ENCODE measurements around the gene NUP62. TPM values are rescaled to one million over a fixed set of nuclear protein-coding genes. Genes with fewer than 3 reads are reported as not detected.

The NUP62 gene
- total and polyA plus RNA-seq, 2 of the 8 experiments (the other 6 are each of a cell fraction or from before 2014, with no cell fraction given) = 50.0 to 107 TPM

DNA sequence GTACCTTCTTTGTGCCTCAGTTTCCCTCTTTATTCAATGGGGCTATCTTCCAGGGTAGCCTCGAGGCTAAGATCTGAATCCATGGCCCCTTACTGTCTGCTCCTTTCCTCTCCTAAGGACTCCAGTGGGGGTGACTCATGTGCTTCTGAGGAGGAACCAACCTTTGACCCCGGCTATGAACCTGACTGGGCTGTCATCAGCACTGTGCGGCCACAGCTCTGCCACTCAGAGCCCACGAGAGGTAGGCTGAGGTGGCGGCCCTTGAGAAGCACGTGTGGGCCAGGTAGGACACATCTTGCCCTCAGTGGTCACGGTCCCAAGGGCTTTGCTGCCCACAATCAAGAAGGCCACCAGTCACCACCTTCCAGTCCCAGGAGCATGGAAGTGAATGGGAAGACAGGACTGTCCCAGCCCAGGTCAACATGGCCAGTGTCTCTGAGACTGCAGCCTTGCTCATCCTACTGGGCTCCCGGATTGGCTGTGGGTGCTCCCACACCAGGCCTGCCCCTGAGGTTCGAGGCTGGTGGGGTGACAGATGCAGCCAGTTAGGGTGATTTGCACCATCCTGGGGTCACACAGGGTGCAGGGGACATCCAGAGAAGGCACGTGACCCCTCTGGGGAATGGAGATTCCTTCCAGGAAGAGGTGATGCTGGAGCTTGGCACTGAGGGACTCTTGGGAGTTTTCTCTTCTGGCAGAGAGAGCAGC is 49.0 kb downstream of the NUP62 start:
- no peak overlapping the region for H2BK12ac ChIP-seq (ENCODE audit: low read depth, low read length)
- H4K20me1 ChIP-seq (replicated peaks in 1 of 2; ENCODE audit: control insufficient read depth in 1 of 2, insufficient read depth in 2 of 2, low read length in 2 of 2) = peaks cover 10 to 18% of the 10 kb centered on the region in 2 experiments
- no peak overlapping the region for H3K56ac ChIP-seq (replicated peaks; ENCODE audit: insufficient read length, low read depth, low read length)
- H3K27me3 ChIP-seq (replicated peaks in 1 of 4; ENCODE audit: control insufficient read depth in 3 of 4, extremely low read depth in 1 of 4, insufficient read depth in 3 of 4, low read length in 3 of 4) = no peaks in the 10 kb centered on the region
- no peak for FAIRE-seq
- peaks cover 0 to 10% (median 6%) of the 10 kb centered on the region in 4 experiments; a peak in 6 of 7 replicates for H3K4me1 ChIP-seq (replicated peaks in 1 of 4; ENCODE audit: control insufficient read depth in 3 of 4, insufficient read depth in 4 of 4, low read length in 3 of 4)
- H4K8ac ChIP-seq (ENCODE audit: extremely low read depth, insufficient read depth, low read length) = peak overlapping the region; percentile 7
- no peak overlapping the region for H2BK20ac ChIP-seq (ENCODE audit: low read length)
- H2BK5ac ChIP-seq (ENCODE audit: low read depth, low read length) = no peak overlapping the region; the same call in 1 of the 2 replicates
- no peak overlapping the region for H2BK15ac ChIP-seq (ENCODE audit: low read length)
- H3K4ac ChIP-seq (replicated peaks; ENCODE audit: insufficient read length, low read depth, low read length) = no peak overlapping the region
- no peak overlapping the region for H4K91ac ChIP-seq (replicated peaks; ENCODE audit: insufficient read length, low read length)
- no peaks in the 10 kb centered on the region for H3K9me3 ChIP-seq (ENCODE audit: insufficient read depth in 2 of 2, low read depth in 1 of 2, low read length in 1 of 2)
- no peak overlapping the region for H3K23ac ChIP-seq (ENCODE audit: insufficient read length)
- H3K79me2 ChIP-seq (ENCODE audit: control insufficient read depth in 1 of 2, insufficient read depth in 2 of 2, low read length in 2 of 2) = peaks cover 0 to 19% of the 10 kb centered on the region in 2 experiments; a peak in 2 of 4 replicates
- no peak overlapping the region for H3K9ac ChIP-seq (replicated peaks in 1 of 4; ENCODE audit: extremely low read depth in 1 of 4, low read depth in 3 of 4, low read length in 3 of 4)
- H3K23me2 ChIP-seq (ENCODE audit: low read depth, low read length) = peaks cover 16% of the 10 kb centered on the region
- H2AFZ ChIP-seq (ENCODE audit: low read length) = no peak overlapping the region
- POLR2A ChIA-PET (ENCODE audit: partially characterized antibody) = interaction anchor here (0.6 to 6.2 kb wide), 8 partner anchors 8 to 440 kb away, joined by 3 to 76 read pairs (median 3); partner anchors contain the start of gene PNKP
- WGBS, 2 experiments (ENCODE audit: extremely low coverage in 1 of 2, insufficient coverage in 1 of 2, insufficient read length in 1 of 2, insufficient replicate concordance in 2 of 2, low coverage in 1 of 2, low lambda C conversion rate in 2 of 2, missing lambda C conversion rate in 1 of 2) = 94% methylated on average over 10 of the region's 10 CpGs; no CpG with 5 or more reads in 1 of the 2 experiments
- DNase-seq (ENCODE audit: low read depth in 1 of 2, low spot score in 2 of 2) = no peak
- peaks cover 22 to 56% (median 47%) of the 10 kb centered on the region in 4 experiments for H3K36me3 ChIP-seq (ENCODE audit: control insufficient read depth in 2 of 4, insufficient read depth in 4 of 4, low read length in 3 of 4)
- H4K5ac ChIP-seq (ENCODE audit: insufficient read length, low read depth, low read length) = no peak overlapping the region
- H3K4me2 ChIP-seq (ENCODE audit: insufficient read depth in 1 of 2, low read depth in 2 of 2, low read length in 2 of 2) = no peak overlapping the region
- no peak overlapping the region for H3K14ac ChIP-seq (ENCODE audit: insufficient read length)
- no peak overlapping the region for H3K4me3 ChIP-seq (ENCODE audit: extremely low read depth in 1 of 4, insufficient read depth in 2 of 4, low read depth in 3 of 4, low read length in 4 of 4)
- H2AK5ac ChIP-seq (ENCODE audit: low read depth, low read length) = no peak overlapping the region
- CTCF ChIA-PET (ENCODE audit: partially characterized antibody) = interaction anchor here (1.1 to 2.0 kb wide), 4 partner anchors 9 to 191 kb away, joined by 3 to 5 read pairs (median 3); partner anchors contain the start of gene ADM5
- H3K18ac ChIP-seq (ENCODE audit: extremely low read depth, low read length) = no peak overlapping the region
- no peak overlapping the region for H2BK120ac ChIP-seq (replicated peaks; ENCODE audit: low read depth, low read length)
- H3K79me1 ChIP-seq (ENCODE audit: low read depth, low read length) = peaks cover 12% of the 10 kb centered on the region
- H3K27ac ChIP-seq (ENCODE audit: low read depth, low read length) = no peak overlapping the region
- no peak for TF ChIP-seq CBX8 (IDR thresholded peaks at IDR 0.05; ENCODE audit: borderline replicate concordance, low read depth, low read length)
- no peak for TF ChIP-seq SRF (IDR thresholded peaks at IDR 0.05; ENCODE audit: low read depth, low read length)
- TF ChIP-seq ATF3 (IDR thresholded peaks at IDR 0.05; ENCODE audit: insufficient read depth, low read depth, low read length) = no peak
- no peak for TF ChIP-seq TAF7 (optimal IDR thresholded peaks at IDR 0.05; ENCODE audit: borderline replicate concordance, low read depth, low read length)
- TF ChIP-seq CTCF (IDR thresholded peaks at IDR 0.05; ENCODE audit: control extremely low read depth in 1 of 3, insufficient read depth in 1 of 3, low read depth in 1 of 3, low read length in 3 of 3) = no peak
- no peak for TF ChIP-seq CEBPB (IDR thresholded peaks at IDR 0.05; ENCODE audit: low read depth, low read length)
- no peak for TF ChIP-seq GTF2F1 (IDR thresholded peaks at IDR 0.05; ENCODE audit: borderline replicate concordance, low read depth, low read length)
- no peak for TF ChIP-seq FOSL1 (IDR thresholded peaks at IDR 0.05; ENCODE audit: insufficient read depth, low read depth, low read length)
- TF ChIP-seq NRF1 (IDR thresholded peaks at IDR 0.05; ENCODE audit: low read depth, low read length) = no peak

All from H1 (cell line).